ENCODE data around the gene VAMP7.

DNA sequence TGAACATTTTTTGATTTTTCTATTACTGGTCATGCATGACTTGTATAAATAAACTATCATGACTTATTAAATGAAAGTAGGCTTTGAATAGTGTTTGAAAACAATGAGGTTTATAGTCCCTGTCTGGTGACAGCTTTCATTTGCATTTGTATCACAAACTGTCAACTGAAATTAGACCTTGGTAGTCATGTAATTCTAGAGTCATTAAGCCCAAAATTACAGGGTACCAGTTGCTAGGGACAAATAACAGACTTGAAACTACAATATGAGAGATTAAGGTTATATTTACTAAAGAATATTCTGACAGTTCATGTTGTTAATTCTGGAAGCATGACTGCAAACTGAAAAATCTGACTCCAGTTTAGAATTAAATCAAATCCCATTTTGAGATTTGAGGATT is 9.2 kb upstream of the VAMP7 start:
- TF ChIP-seq, protein P1, sequence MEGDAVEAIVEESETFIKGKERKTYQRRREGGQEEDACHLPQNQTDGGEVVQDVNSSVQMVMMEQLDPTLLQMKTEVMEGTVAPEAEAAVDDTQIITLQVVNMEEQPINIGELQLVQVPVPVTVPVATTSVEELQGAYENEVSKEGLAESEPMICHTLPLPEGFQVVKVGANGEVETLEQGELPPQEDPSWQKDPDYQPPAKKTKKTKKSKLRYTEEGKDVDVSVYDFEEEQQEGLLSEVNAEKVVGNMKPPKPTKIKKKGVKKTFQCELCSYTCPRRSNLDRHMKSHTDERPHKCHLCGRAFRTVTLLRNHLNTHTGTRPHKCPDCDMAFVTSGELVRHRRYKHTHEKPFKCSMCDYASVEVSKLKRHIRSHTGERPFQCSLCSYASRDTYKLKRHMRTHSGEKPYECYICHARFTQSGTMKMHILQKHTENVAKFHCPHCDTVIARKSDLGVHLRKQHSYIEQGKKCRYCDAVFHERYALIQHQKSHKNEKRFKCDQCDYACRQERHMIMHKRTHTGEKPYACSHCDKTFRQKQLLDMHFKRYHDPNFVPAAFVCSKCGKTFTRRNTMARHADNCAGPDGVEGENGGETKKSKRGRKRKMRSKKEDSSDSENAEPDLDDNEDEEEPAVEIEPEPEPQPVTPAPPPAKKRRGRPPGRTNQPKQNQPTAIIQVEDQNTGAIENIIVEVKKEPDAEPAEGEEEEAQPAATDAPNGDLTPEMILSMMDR (IDR thresholded peaks at IDR 0.05) = no peak
- TF ChIP-seq POLR2AphosphoS5 (IDR thresholded peaks at IDR 0.05) = no peak
